NCI-H2196 treated with DMSO at 0.1 percent for 48 hours (cell line): ENCODE data around the gene EVA1C.
"Not testable (repeated sequence)": the region's sequence is repeated elsewhere in the genome, so short reads cannot be mapped to it uniquely, and the experiment has no call there.

Experiments used
- DNase-seq: peaks from one replicate; lab custom pipeline; 2025; ENCODE audit not compliant: unreplicated experiment; lab: John Stamatoyannopoulos, UW

The EVA1C gene

DNA sequence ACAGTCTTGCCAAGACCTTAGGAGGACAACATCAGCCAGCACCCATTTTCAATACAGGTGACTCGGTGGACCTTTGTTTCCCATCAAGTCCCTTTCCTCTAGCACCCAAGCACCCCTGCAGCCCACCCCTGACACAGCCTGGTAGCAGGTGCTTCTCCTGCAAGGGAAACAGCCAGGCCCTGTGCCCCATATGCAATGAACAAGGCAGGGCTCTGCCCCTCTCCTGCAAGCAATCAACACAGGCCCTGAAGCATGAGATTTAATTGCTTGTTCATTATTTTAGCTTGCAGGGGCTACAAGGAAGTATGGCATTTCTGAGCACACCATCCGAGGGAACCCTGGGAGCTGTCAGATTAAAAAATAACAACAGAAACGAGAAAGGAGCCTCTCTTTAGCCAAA is 137.4 kb downstream of the EVA1C start:
- DNase-seq, result no peak

GRCh38 chr21:32554832-32555638 is 142.5 kb downstream of the EVA1C start:
- DNase-seq, result no peak

- no peak for DNase-seq
These were observed 145.6 kb downstream of the EVA1C start for GRCh38 chr21:32558106-32558505.

DNA sequence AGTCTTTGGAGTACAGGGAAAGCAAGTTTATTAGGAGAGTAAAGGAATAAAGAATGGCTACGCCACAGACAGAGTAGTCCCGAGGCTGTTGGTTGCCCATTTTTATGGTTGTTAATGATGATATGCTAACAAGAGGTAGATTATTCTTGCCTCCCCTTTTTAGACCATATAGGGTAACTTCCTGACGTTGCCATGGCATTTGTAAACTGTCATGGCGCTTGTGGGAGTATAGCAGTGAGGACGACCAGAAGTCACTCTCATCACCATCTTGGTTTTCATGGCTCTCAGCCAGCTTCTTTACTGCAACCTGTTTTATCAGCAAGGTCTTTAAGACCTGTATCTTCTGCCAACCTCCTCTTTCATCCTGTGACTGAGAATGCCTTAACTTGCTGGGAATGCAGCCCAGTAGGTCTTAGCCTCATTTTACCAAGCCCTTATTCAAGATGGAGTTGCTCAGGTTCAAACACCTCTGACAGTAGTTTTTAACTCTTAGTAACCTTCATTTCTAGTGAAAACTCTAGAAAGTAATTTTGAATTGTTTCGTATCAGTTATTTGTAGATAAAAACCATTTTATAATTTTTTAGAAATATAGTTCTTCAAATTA is 146.6 kb downstream of the EVA1C start:
- no peak for DNase-seq

DNA sequence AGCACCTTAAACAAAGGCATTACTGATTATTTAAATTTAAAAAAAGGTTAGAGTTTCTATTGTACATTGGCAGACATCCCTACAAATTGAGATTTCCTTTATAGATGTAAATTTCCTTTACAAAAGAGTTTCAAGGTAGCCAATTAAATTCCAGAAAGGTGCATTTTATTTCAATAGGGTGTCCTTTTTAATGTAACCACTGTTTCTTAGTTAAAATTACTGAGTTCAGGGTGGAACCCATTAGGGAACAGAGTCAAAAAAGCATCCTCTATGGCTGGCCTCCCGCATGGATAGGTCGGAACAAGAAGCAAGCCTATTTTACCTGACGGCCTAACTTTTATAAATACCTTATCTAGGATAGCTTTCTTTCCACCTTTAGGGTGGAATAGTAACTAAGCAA is 148.4 kb downstream of the EVA1C start:
- no peak for DNase-seq

GRCh38 chr21:32561476-32561875 is 149.0 kb downstream of the EVA1C start:
- not testable (repeated sequence) for DNase-seq

- DNase-seq, result no peak
These were observed 149.9 kb downstream of the EVA1C start for GRCh38 chr21:32562426-32562825.

DNA sequence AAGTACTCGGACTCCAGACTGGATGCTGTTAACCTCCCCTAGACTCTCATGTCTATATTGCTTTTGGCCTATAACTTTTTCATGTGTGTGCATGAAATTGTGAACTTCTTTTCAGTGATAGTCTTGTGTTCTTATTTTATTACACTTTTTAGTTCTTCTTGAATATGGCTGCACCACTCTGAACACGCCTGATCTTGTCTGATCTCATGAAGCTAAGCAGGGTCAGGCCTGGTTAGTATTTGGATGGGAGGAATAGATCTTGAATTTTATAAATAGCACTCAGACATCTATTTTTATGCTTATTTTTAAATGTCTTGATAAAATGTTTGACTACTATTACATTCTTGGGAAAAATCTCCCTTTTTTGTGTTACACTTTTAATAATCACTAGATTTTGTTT is 150.4 kb downstream of the EVA1C start:
- DNase-seq, result no peak
